HG02588 (cell line): ENCODE measurements around the gene STX8.
"Not testable (repeated sequence)": the region's sequence is repeated elsewhere in the genome, so short reads cannot be mapped to it uniquely, and the experiment has no call there.

Experiments used
- ATAC-seq: cut with Tn5 transposase; IDR thresholded peaks from one replicate; pipeline ENCODE4 v1.9.1; 2021; ENCODE audit warnings: mild to moderate bottlenecking, moderate library complexity; ENCODE audit not compliant: unreplicated experiment

Gene STX8

DNA sequence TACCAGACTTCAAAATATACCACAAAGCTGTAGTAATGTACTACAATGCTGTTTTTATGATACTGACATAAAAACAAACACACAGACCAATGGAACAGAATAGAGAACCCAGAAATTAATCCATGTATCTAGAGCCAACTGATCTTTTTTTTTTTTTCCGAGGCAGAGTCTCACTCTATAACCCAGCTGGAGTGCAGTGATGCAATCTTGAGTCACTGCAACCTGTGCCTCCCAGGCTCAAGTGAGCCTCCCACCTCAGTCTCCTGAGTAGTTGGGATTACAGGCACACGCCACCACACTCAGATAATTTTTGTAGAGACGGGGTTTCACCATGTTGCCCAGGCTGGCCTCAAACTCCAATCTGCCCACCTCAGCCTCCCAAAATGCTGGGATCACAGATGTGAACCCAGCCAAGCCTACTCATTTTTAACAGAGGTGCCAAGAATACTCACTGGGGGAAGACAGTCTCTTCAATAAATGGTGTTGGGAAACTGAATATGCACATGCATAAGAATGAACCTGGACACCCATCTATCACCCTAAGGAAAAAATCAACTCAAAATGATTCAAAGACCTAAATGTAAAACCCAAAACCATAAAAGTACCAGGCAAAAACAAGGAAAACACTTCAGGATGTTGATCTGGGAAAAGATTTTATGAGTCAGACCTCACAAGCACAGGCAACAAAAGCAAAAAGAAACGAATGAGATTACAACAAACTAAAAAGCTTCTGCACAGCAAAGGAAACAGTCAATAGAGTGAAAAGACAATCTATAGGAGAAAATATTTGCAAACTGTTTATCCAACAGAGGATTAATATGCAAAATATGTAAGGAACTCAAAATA is 63.1 kb downstream of the STX8 start:
- ATAC-seq, result no peak

GRCh38 chr17:9509236-9509816 is 66.3 kb downstream of the STX8 start:
- ATAC-seq, result no peak

DNA sequence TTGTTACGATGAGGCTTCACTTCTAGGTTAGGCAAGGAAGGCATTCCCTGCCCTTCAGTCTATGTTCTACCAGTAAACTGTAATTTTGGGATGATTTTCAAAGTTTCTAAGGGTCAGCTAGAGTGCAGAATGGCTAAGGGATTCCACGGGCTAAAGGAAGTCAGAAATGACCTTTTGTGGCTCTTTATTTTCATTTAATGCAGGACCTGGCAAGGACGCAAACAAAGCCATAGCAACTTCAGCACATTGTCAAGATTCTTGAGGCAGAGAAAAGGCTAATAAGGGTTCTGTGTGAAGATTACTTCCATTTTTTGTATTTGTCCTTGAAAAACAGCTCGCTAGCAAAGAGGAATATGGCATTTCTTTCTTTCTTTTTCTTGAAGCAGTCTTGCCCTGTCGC is 76.6 kb downstream of the STX8 start:
- no peak for ATAC-seq

GRCh38 chr17:9498490-9498889 is 77.1 kb downstream of the STX8 start:
- ATAC-seq, result no peak

- no peak for ATAC-seq
These were observed 87.1 kb downstream of the STX8 start for GRCh38 chr17:9488556-9488955.

- ATAC-seq, result no peak
These were observed 88.2 kb downstream of the STX8 start for GRCh38 chr17:9487406-9487805.

DNA sequence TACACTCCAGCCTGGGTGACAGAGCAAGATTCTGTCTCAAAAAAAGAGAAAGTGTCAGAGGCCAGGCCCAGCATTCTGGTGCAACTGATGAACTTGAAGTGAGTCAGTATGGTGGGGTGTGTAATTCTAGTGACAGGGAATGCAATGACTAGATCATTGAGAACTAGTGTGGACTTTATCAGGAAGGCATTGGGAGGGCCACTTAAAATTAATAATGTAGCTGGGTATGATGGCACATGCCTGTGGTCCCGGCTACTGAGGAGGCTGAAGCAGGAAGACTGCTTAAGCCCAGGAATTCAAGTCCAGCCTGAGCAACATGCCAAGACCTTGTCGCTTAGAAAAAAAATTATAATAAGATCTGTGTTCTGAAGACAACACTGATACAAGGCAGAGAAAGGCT is 90.8 kb downstream of the STX8 start:
- no peak for ATAC-seq

GRCh38 chr17:9479964-9480363 is 95.7 kb downstream of the STX8 start:
- ATAC-seq, result no peak

GRCh38 chr17:9478889-9479288 is 96.7 kb downstream of the STX8 start:
- ATAC-seq, result no peak

GRCh38 chr17:9475101-9475658 is 100.4 kb downstream of the STX8 start:
- ATAC-seq, result no peak

- no peak for ATAC-seq
These were observed 101.9 kb downstream of the STX8 start for GRCh38 chr17:9473711-9474110.

GRCh38 chr17:9472541-9472940 is 103.1 kb downstream of the STX8 start:
- ATAC-seq, result no peak

- ATAC-seq, result no peak
These were observed 103.5 kb downstream of the STX8 start for GRCh38 chr17:9472094-9472493.

GRCh38 chr17:9470171-9470570 is 105.4 kb downstream of the STX8 start:
- ATAC-seq, result no peak

DNA sequence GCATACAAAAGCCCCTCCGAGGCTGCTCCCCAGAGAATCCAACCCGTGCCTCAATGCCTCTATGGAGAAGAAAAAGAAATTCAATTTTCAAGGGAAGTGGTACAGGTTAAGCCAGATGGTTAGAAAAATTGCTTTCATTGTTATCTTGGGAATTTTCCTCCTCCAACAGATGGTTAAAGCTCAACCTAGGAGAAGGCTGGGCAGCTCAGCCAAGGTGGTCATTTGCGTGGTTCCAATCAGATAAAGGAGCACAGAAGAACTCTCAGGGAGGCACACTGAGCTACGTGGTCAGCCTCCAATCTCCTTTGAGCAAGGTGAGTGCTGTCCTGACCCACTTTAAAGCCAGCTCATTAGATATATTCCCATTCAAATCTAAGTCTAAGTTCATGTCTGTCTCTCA is 106.7 kb downstream of the STX8 start:
- ATAC-seq, result no peak

DNA sequence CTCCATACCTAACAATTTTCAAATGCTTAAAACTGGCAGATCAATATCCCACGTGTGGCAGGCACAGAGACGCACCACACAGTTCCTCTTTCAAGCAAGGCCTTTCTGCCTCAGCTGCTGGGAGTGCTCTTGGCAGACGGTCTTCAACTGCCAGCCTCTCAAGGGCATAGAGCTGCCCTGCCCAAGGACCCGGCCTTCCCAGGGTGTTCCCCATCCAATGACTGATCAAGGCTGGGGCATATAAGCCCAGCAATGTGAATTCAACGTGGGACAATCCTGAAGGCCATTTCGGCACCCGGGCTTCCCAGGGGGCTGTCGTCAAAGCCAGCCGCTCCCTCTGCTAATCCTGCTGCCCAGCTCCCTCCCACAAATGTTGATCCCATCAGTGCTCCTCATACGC is 107.1 kb downstream of the STX8 start:
- ATAC-seq, result no peak

- no peak for ATAC-seq
These were observed 108.1 kb downstream of the STX8 start for GRCh38 chr17:9467518-9467917.

- ATAC-seq, result no peak
These were observed 110.3 kb downstream of the STX8 start for GRCh38 chr17:9465210-9465921.

- ATAC-seq, result no peak
These were observed 118.6 kb downstream of the STX8 start for GRCh38 chr17:9457005-9457404.

- ATAC-seq, result no peak
These were observed 119.3 kb downstream of the STX8 start for GRCh38 chr17:9456330-9456729.

- no peak for ATAC-seq
These were observed 123.7 kb downstream of the STX8 start for GRCh38 chr17:9451934-9452333.

GRCh38 chr17:9447298-9447697 is 128.3 kb downstream of the STX8 start:
- ATAC-seq, result not testable (repeated sequence)
